ENCODE results near the gene FCRL5. TPM values are rescaled to one million over a fixed set of nuclear protein-coding genes. Genes with fewer than 3 reads are reported as not detected.

Gene FCRL5
- total and polyA plus RNA-seq, 2 donors (not counting 3 experiments of a cell fraction or from before 2014, with no cell fraction given), result not detected

DNA sequence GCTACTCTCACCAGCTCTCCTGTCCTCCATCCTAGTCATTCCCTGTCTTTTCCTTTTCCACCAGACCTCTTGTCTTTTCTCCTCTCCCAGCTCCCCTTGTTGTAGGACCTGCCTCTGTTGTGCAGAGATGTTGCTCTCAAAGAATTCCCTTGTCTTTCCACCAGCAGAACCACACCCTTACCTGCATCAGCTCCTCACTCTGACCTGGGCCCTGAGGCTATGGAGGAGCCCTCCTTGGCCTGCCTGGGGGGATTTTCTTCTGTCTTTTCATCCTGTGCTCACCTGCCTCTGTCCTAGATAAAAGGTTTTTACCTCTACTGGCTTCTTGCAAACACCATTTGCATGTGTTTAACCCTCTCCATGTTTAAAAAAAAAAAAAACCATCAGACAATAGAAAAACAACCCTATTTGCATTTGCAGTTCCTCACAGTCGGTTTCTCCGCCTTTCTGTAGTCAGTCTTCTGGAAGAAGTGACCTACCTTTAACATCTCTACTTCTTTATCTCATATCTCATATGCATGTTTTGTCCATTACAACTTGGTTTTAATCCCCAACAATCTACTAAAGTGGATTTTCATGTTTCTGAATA is 12.1 kb downstream of the FCRL5 start:
- H3K9ac ChIP-seq (replicated peaks; ENCODE audit: extremely low read depth, insufficient read depth, low read length), result no peak overlapping the region
- no peak overlapping the region for H3K27ac ChIP-seq (ENCODE audit: insufficient read depth, low read depth, low read length)
- H3K9me1 ChIP-seq (replicated peaks; ENCODE audit: control insufficient read depth, extremely low read depth, insufficient read depth, low read length), result no peaks in the 10 kb centered on the region
- no peaks in the 10 kb centered on the region for H4K20me1 ChIP-seq (replicated peaks; ENCODE audit: control insufficient read depth, extremely low read depth, insufficient read depth, low read length)
- H2AFZ ChIP-seq (ENCODE audit: low read depth, low read length), result no peak overlapping the region
- FAIRE-seq (no peak), DNase-seq (ENCODE audit: low read depth, low spot score) (no peak)
- intact Hi-C loops (cut with micrococcal nuclease) (no loop called here), dilution Hi-C loops (cut with MboI; ENCODE audit: extremely low pct_ligation_motif_present, low sequenced_read_pairs) (no loop called here)
- H3K27me3 ChIP-seq (ENCODE audit: control insufficient read depth in 2 of 2, insufficient read depth in 2 of 2, low read length in 2 of 2), result no peaks in the 10 kb centered on the region
- no peak overlapping the region for H3K4me3 ChIP-seq (replicated peaks in 1 of 3; ENCODE audit: insufficient read depth in 1 of 3, low read depth in 1 of 3, low read length in 3 of 3)
- no peak overlapping the region for H3K4me2 ChIP-seq (ENCODE audit: insufficient read depth, low read length)
- ChIA-PET CTCF (no interaction called here), POLR2A (no interaction called here)
- no peaks in the 10 kb centered on the region for H3K9me3 ChIP-seq (replicated peaks; ENCODE audit: control insufficient read depth, insufficient read depth, low read length)
- H3K4me1 ChIP-seq (ENCODE audit: control insufficient read depth, extremely low read depth, insufficient read depth, low read length), result no peaks in the 10 kb centered on the region
- H3K79me2 ChIP-seq (ENCODE audit: control insufficient read depth, insufficient read depth, low read length), result no peaks in the 10 kb centered on the region
- no peaks in the 10 kb centered on the region for H3K36me3 ChIP-seq (ENCODE audit: control insufficient read depth in 2 of 2, extremely low read depth in 1 of 2, insufficient read depth in 2 of 2, low read length in 2 of 2)
- BruUV-seq (replicated peaks), result no TSS peak
- TF ChIP-seq POLR2AphosphoS5 (IDR thresholded peaks at IDR 0.05; ENCODE audit: insufficient read depth, low read depth, low read length), result no peak
- TF ChIP-seq GATA2 (IDR thresholded peaks at IDR 0.05; ENCODE audit: insufficient read depth, insufficient read length, low read depth, low read length), result no peak
- no peak for TF ChIP-seq POLR2A (IDR thresholded peaks at IDR 0.05; ENCODE audit: low read depth, low read length)
- TF ChIP-seq, protein P1, sequence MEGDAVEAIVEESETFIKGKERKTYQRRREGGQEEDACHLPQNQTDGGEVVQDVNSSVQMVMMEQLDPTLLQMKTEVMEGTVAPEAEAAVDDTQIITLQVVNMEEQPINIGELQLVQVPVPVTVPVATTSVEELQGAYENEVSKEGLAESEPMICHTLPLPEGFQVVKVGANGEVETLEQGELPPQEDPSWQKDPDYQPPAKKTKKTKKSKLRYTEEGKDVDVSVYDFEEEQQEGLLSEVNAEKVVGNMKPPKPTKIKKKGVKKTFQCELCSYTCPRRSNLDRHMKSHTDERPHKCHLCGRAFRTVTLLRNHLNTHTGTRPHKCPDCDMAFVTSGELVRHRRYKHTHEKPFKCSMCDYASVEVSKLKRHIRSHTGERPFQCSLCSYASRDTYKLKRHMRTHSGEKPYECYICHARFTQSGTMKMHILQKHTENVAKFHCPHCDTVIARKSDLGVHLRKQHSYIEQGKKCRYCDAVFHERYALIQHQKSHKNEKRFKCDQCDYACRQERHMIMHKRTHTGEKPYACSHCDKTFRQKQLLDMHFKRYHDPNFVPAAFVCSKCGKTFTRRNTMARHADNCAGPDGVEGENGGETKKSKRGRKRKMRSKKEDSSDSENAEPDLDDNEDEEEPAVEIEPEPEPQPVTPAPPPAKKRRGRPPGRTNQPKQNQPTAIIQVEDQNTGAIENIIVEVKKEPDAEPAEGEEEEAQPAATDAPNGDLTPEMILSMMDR (IDR thresholded peaks at IDR 0.05; ENCODE audit: extremely low read depth in 1 of 2, insufficient read depth in 1 of 2, low read depth in 1 of 2, low read length in 2 of 2), result no peak
- TF ChIP-seq, protein P2, sequence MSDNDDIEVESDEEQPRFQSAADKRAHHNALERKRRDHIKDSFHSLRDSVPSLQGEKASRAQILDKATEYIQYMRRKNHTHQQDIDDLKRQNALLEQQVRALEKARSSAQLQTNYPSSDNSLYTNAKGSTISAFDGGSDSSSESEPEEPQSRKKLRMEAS (IDR thresholded peaks at IDR 0.05; ENCODE audit: insufficient read depth, insufficient read length), result no peak
- TF ChIP-seq FOS (IDR thresholded peaks at IDR 0.05; ENCODE audit: borderline replicate concordance, insufficient read depth, low read length), result no peak
- TF ChIP-seq JUN (IDR thresholded peaks at IDR 0.05; ENCODE audit: borderline replicate concordance, insufficient read depth, insufficient read length, low read depth), result no peak
- no peak for TF ChIP-seq EZH2 (IDR thresholded peaks at IDR 0.05; ENCODE audit: borderline replicate concordance, low read depth, low read length, severe bottlenecking)
- no peak for TF ChIP-seq MYC (IDR thresholded peaks at IDR 0.05; ENCODE audit: low read depth, low read length)
